ENCODE results near the gene FARP1.
A peak's percentile ranks its signal among the peaks of the same experiment; 100 is the strongest.

FARP1 gene

GRCh38 chr13:98478189-98479129 lies 335.6 kb downstream of the FARP1 start:
- Histone ChIP-seq H3K9ac (ENCODE audit: low read length) (no peak overlapping the region), H3K4me1 (ENCODE audit: control insufficient read depth, insufficient read depth, low read length) (peaks cover 63% of the 10 kb centered on the region), H3K9me3 (ENCODE audit: control insufficient read depth, low read length) (no peaks in the 10 kb centered on the region), H3K27me3 (ENCODE audit: control insufficient read depth, insufficient read depth, low read length) (no peaks in the 10 kb centered on the region), H3K36me3 (ENCODE audit: control insufficient read depth, insufficient read depth, low read length) (peaks cover 2% of the 10 kb centered on the region), H3K4me3 (ENCODE audit: low read length) (no peak overlapping the region)

GRCh38 chr13:98479496-98480003 lies 336.7 kb downstream of the FARP1 start:
- Histone ChIP-seq H3K36me3 (ENCODE audit: control insufficient read depth, insufficient read depth, low read length) (no peaks in the 10 kb centered on the region), H3K9me3 (ENCODE audit: control insufficient read depth, low read length) (no peaks in the 10 kb centered on the region), H3K4me3 (ENCODE audit: low read length) (no peak overlapping the region), H3K4me1 (ENCODE audit: control insufficient read depth, insufficient read depth, low read length) (peaks cover 63% of the 10 kb centered on the region), H3K9ac (ENCODE audit: low read length) (no peak overlapping the region), H3K27me3 (ENCODE audit: control insufficient read depth, insufficient read depth, low read length) (no peaks in the 10 kb centered on the region)

GRCh38 chr13:98480915-98481877 lies 338.3 kb downstream of the FARP1 start:
- Histone ChIP-seq H3K36me3 (ENCODE audit: control insufficient read depth, insufficient read depth, low read length) (no peaks in the 10 kb centered on the region), H3K9me3 (ENCODE audit: control insufficient read depth, low read length) (no peaks in the 10 kb centered on the region), H3K9ac (ENCODE audit: low read length) (no peak overlapping the region), H3K4me1 (ENCODE audit: control insufficient read depth, insufficient read depth, low read length) (peaks cover 71% of the 10 kb centered on the region), H3K27me3 (ENCODE audit: control insufficient read depth, insufficient read depth, low read length) (no peaks in the 10 kb centered on the region), H3K4me3 (ENCODE audit: low read length) (no peak overlapping the region)

- Histone ChIP-seq H3K4me3 (ENCODE audit: low read length) (peak overlapping the region; percentile 2), H3K9me3 (ENCODE audit: control insufficient read depth, low read length) (no peaks in the 10 kb centered on the region), H3K9ac (ENCODE audit: low read length) (peak overlapping the region; percentile 71), H3K4me1 (ENCODE audit: control insufficient read depth, insufficient read depth, low read length) (peaks cover 63% of the 10 kb centered on the region), H3K36me3 (ENCODE audit: control insufficient read depth, insufficient read depth, low read length) (no peaks in the 10 kb centered on the region), H3K27me3 (ENCODE audit: control insufficient read depth, insufficient read depth, low read length) (no peaks in the 10 kb centered on the region)
Observed at GRCh38 chr13:98482476-98483444, 339.9 kb downstream of the FARP1 start.

GRCh38 chr13:98483601-98484288 lies 340.9 kb downstream of the FARP1 start:
- H3K4me3 ChIP-seq (ENCODE audit: low read length): peak overlapping the region; percentile 2
- no peaks in the 10 kb centered on the region for H3K27me3 ChIP-seq (ENCODE audit: control insufficient read depth, insufficient read depth, low read length)
- no peaks in the 10 kb centered on the region for H3K9me3 ChIP-seq (ENCODE audit: control insufficient read depth, low read length)
- H3K4me1 ChIP-seq (ENCODE audit: control insufficient read depth, insufficient read depth, low read length): peaks cover 58% of the 10 kb centered on the region
- peak overlapping the region; percentile 71 for H3K9ac ChIP-seq (ENCODE audit: low read length)
- H3K36me3 ChIP-seq (ENCODE audit: control insufficient read depth, insufficient read depth, low read length): no peaks in the 10 kb centered on the region

GRCh38 chr13:98484289-98485219 lies 341.7 kb downstream of the FARP1 start:
- Histone ChIP-seq H3K4me3 (ENCODE audit: low read length) (no peak overlapping the region), H3K36me3 (ENCODE audit: control insufficient read depth, insufficient read depth, low read length) (no peaks in the 10 kb centered on the region), H3K4me1 (ENCODE audit: control insufficient read depth, insufficient read depth, low read length) (peaks cover 66% of the 10 kb centered on the region), H3K9me3 (ENCODE audit: control insufficient read depth, low read length) (no peaks in the 10 kb centered on the region), H3K27me3 (ENCODE audit: control insufficient read depth, insufficient read depth, low read length) (no peaks in the 10 kb centered on the region), H3K9ac (ENCODE audit: low read length) (peak overlapping the region; percentile 71)

GRCh38 chr13:98485561-98485960 lies 342.7 kb downstream of the FARP1 start:
- Histone ChIP-seq H3K9me3 (ENCODE audit: control insufficient read depth, low read length) (no peaks in the 10 kb centered on the region), H3K9ac (ENCODE audit: low read length) (peak overlapping the region; percentile 71), H3K4me1 (ENCODE audit: control insufficient read depth, insufficient read depth, low read length) (peaks cover 76% of the 10 kb centered on the region), H3K36me3 (ENCODE audit: control insufficient read depth, insufficient read depth, low read length) (no peaks in the 10 kb centered on the region), H3K4me3 (ENCODE audit: low read length) (no peak overlapping the region), H3K27me3 (ENCODE audit: control insufficient read depth, insufficient read depth, low read length) (no peaks in the 10 kb centered on the region)

GRCh38 chr13:98486412-98486811 lies 343.5 kb downstream of the FARP1 start:
- Histone ChIP-seq H3K9ac (ENCODE audit: low read length) (no peak overlapping the region), H3K36me3 (ENCODE audit: control insufficient read depth, insufficient read depth, low read length) (no peaks in the 10 kb centered on the region), H3K9me3 (ENCODE audit: control insufficient read depth, low read length) (no peaks in the 10 kb centered on the region), H3K4me1 (ENCODE audit: control insufficient read depth, insufficient read depth, low read length) (peaks cover 81% of the 10 kb centered on the region), H3K4me3 (ENCODE audit: low read length) (no peak overlapping the region), H3K27me3 (ENCODE audit: control insufficient read depth, insufficient read depth, low read length) (no peaks in the 10 kb centered on the region)

GRCh38 chr13:98487016-98487415 lies 344.1 kb downstream of the FARP1 start:
- Histone ChIP-seq H3K9me3 (ENCODE audit: control insufficient read depth, low read length) (no peaks in the 10 kb centered on the region), H3K9ac (ENCODE audit: low read length) (no peak overlapping the region), H3K4me1 (ENCODE audit: control insufficient read depth, insufficient read depth, low read length) (peaks cover 75% of the 10 kb centered on the region), H3K36me3 (ENCODE audit: control insufficient read depth, insufficient read depth, low read length) (no peaks in the 10 kb centered on the region), H3K27me3 (ENCODE audit: control insufficient read depth, insufficient read depth, low read length) (no peaks in the 10 kb centered on the region), H3K4me3 (ENCODE audit: low read length) (no peak overlapping the region)

- Histone ChIP-seq H3K4me1 (ENCODE audit: control insufficient read depth, insufficient read depth, low read length) (peaks cover 70% of the 10 kb centered on the region), H3K9ac (ENCODE audit: low read length) (no peak overlapping the region), H3K9me3 (ENCODE audit: control insufficient read depth, low read length) (no peaks in the 10 kb centered on the region), H3K27me3 (ENCODE audit: control insufficient read depth, insufficient read depth, low read length) (no peaks in the 10 kb centered on the region), H3K36me3 (ENCODE audit: control insufficient read depth, insufficient read depth, low read length) (no peaks in the 10 kb centered on the region), H3K4me3 (ENCODE audit: low read length) (no peak overlapping the region)
Observed at GRCh38 chr13:98487522-98487921, 344.6 kb downstream of the FARP1 start.

Data from mucosa of stomach (tissue), 1 donor.